Stimulated activated CD8-positive, alpha-beta memory T cell treated with anti-CD3 and anti-CD28 coated beads, Interleukin-12 subunit alpha, Interleukin-12 subunit beta, amount 100 ng/mL, for 24 hours (primary cell): ENCODE results near the gene CELSR1.
"Not testable (repeated sequence)": the region's sequence is repeated elsewhere in the genome, so short reads cannot be mapped to it uniquely, and the experiment has no call there.

Source experiments
- DNase-seq: peaks from one replicate; pipeline ENCODE4 v3.0.0-alpha.2; 2020; ENCODE audit errors: extremely low read depth

Gene CELSR1

GRCh38 chr22:46402505-46402904, 134.9 kb downstream of the CELSR1 start:
- DNase-seq = no peak

GRCh38 chr22:46401370-46401769, 136.1 kb downstream of the CELSR1 start:
- no peak for DNase-seq

- no peak for DNase-seq
These were observed 138.0 kb downstream of the CELSR1 start for GRCh38 chr22:46399251-46400024.

GRCh38 chr22:46397951-46398350, 139.5 kb downstream of the CELSR1 start:
- DNase-seq = no peak

- no peak for DNase-seq
These were observed 139.9 kb downstream of the CELSR1 start for GRCh38 chr22:46397514-46397913.

GRCh38 chr22:46397049-46397448, 140.4 kb downstream of the CELSR1 start:
- not testable (repeated sequence) for DNase-seq

GRCh38 chr22:46395145-46395544, 142.3 kb downstream of the CELSR1 start:
- DNase-seq = no peak

- no peak for DNase-seq
These were observed 142.8 kb downstream of the CELSR1 start for GRCh38 chr22:46394622-46395021.

- DNase-seq = no peak
These were observed 143.5 kb downstream of the CELSR1 start for GRCh38 chr22:46393873-46394272.

- DNase-seq = no peak
These were observed 145.1 kb downstream of the CELSR1 start for GRCh38 chr22:46392137-46392844.

GRCh38 chr22:46391486-46392136, 145.8 kb downstream of the CELSR1 start:
- no peak for DNase-seq

GRCh38 chr22:46390652-46391301, 146.6 kb downstream of the CELSR1 start:
- DNase-seq = no peak

GRCh38 chr22:46390105-46390651, 147.2 kb downstream of the CELSR1 start:
- DNase-seq = no peak

- no peak for DNase-seq
These were observed 148.3 kb downstream of the CELSR1 start for GRCh38 chr22:46389081-46389480.

GRCh38 chr22:46388647-46389046, 148.8 kb downstream of the CELSR1 start:
- DNase-seq = no peak

- no peak for DNase-seq
These were observed 149.7 kb downstream of the CELSR1 start for GRCh38 chr22:46387748-46388147.

GRCh38 chr22:46386312-46386711, 151.1 kb downstream of the CELSR1 start:
- DNase-seq = no peak

GRCh38 chr22:46382524-46382923, 154.9 kb downstream of the CELSR1 start:
- no peak for DNase-seq

- DNase-seq = no peak
These were observed 155.7 kb downstream of the CELSR1 start for GRCh38 chr22:46381731-46382130.

- no peak for DNase-seq
These were observed 156.3 kb downstream of the CELSR1 start for GRCh38 chr22:46381142-46381541.

- no peak for DNase-seq
These were observed 156.8 kb downstream of the CELSR1 start for GRCh38 chr22:46380581-46380980.

GRCh38 chr22:46380069-46380468, 157.4 kb downstream of the CELSR1 start:
- no peak for DNase-seq
